NCI-H446 treated with DMSO at 0.1 percent for 48 hours (cell line): ENCODE measurements around the gene PEA15.

Experiments
- DNase-seq: peaks from one replicate; lab custom pipeline; 2025; lab: John Stamatoyannopoulos, UW

PEA15 gene, protein sequence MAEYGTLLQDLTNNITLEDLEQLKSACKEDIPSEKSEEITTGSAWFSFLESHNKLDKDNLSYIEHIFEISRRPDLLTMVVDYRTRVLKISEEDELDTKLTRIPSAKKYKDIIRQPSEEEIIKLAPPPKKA

DNA sequence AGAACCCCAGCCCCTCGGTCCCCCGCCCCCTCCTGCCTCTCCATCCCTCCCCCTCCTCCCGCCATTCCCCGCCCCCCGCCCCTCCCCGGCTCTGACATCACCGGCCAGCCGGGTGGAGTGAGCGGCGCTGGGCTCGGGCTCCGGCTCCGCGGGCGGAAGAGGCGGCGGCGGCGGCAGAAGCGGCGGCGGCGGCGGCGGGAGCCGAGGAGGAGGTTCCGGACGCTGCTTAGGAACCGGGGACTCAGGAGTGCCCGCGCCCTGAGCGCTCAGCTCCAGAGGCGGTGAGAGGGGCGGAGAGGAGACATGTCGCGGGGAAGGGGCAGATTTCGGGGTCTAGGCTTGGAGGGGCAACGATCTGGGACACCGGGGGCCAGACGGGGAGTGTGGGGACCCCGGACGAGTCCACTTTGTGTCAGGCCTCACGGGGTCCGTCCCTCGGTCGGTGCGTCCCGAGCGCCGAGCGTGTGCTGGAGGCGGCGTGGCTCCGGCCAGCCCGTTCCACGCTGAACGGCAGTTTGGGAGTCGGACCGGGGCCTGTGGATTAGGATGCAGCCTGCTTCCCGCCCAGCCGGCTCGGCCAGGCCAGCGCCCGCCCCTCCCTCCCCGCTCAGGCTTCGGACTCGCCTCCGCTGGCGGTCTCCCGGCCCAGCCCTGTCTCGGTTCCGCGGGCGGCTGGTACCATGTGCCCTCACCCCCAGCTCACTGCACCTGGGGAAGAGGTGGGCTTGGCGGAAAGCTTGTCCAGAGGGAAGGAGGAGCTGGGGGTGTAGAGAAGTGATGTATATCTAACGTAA is at the start of gene PEA15:
PEA15 (plus strand) TSS at position 143 of the 794 bp plus-strand sequence. CDS start 6,161 bp downstream, outside the sequence.
- DNase-seq = no peak

DNA sequence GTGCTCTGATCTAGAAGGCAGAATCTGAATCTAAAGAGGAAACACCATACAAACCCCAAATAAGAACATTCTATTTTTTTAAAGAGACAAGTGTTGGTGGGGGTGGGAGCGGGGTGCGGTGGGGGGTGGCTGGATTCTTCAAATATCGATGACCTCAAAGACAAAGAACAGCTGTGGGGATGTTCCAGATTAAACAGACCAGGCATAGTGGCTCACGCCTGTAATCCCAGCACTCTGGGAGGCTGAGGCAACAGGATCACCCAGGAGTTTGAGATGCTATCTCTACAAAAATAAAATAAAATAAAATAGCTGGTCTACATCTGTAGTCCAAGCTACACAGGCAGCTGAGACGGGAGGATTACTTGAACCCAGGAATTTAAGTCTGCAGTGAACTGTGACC is 48.8 kb upstream of the PEA15 start:
- no peak for DNase-seq

DNA sequence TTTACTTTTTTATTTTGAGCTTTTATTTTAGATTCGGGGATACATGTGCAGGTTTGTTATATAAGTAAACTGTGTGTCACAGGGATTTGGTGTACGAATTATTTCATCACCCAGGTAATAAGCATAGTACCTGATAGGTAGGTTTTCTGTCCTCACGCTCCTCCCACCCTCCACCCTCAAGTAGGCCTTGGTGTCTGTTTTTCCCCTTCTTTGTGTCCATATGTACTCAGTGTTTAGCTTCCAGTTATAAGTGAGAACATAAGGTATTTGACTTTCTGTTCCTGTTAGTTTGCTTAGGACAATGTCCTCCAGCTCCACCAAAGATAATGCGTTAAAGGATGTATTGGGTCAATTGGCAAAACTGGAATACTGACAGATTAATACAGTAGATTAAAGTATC is 48.0 kb upstream of the PEA15 start:
- no peak for DNase-seq

DNA sequence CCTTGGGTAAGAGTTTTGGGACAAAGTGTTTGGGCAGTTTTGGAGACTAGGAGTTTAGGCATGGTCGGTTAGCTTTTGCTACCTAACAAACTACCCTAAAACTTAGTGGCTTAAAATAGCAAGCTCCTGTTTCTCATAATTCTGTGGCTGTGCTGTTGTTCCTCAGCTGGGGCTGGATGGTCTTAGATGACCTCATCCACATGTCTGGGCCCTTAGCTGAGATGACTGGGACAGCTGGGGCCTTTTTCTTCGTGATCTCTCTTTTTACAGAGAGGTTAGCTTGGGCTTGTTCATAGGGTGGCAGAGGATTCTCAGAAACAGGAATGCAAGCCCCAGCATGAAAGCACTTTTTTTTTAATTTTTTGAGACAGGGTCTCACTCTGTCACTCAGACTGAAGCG is 47.2 kb upstream of the PEA15 start:
- no peak for DNase-seq

DNA sequence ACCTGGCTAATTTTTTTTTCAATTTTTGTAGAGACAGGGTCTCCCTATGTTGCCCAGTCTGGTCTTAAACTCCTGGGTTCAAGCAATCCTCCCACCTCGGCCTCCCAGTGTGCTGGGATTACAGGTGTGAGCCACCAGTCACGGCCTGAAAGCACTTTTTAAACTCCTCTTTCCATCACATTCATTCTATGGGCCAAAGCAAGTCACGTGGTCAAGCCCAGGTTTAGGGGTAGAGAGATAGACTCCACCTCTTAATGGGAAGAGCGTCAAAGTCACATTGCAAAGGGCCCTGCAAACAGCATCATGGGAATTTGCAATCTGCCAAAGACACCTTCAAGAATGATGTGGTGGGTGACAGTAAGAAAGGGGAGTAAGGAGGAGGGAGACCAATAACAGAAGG is 46.6 kb upstream of the PEA15 start:
- no peak for DNase-seq

DNA sequence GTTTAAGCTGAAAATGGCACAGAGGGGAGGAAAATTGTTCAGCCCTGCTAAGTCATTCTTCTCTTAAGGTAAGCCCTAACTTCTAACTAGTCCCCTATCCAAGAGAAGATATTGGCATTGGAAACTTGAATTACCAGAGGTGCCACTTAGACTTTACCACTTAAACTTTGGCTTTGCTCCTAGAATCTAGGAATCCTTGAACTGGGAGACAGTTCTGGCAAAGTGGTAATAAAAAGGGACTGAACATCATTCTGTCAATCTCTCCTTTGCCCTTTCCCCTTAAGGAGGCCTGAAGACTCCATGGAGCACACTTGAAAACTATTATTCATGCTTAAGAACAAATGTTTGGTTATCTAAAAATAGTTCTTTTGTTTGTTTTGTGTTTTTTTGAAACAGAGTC is 45.3 kb upstream of the PEA15 start:
- no peak for DNase-seq

DNA sequence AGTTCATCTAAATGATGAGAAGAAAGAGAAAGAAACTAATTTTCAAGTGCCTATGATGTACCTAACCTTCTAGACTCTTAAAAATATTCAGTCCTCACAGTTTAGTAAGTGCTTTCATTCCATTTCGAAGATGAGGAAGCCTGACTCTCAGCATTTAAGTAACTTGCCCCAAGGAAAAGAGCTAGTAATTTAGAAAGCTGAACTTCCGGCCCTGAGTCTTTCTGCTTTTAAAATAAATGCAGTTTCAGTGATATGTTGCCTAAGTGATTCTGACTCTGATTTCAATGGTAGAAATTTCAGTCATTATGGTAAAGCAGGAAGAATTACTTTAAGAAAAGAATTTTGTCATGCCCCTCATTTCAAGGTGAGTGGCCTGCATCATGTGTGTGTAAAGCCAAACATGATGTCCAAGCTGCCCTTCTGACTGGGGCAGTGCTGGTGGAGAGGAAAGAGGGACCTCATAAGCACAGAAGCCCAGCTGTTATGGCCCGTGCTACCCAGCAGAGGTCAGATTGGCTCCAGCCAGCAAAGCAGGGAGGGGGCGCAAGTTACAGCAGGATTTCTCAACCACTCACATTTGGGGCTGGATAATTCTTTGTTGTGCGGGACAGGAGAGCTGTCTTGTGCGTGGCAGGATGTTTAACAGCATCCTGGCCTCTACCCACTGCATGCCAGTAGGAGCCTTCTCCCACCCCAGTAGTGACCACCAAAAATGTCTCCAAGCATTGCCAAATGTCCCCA is 43.0 kb upstream of the PEA15 start:
- DNase-seq = no peak

DNA sequence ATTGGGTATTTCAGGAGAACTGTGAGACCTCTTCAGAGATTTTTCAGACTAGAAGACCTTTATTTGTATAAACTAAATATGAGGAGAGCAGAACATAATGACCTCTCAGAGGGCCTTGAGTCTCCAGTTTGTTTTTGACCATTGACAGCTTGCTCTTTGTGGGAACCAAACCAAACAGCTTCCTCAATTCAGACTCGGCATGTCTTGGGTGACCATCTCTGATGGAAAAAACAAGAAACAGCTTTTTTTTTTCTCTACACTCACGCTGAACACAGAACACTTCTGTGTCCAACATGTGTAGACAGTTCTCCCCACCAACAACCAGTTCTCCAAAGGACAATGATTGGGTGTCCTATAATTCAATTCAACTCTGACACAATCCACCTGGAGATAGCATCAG is 42.3 kb upstream of the PEA15 start:
- DNase-seq = no peak

DNA sequence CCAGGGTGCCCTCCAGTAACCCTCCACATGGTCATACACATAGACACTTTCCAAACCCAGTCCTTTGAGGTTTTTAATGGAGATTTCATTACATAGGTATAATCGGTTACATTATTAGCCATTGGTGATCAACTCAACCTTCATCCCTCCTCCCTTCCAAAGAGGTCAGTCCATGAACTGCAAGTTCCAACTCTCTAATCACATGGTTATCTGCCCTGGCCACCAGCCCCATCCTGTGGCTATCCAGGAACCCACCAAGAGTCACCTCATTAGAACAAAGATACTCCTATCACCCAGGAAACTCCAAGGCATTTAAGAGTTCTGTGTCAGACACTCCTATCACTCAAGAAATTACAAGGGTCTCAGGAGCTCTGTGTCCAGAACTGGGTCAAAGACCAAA is 41.6 kb upstream of the PEA15 start:
- no peak for DNase-seq

DNA sequence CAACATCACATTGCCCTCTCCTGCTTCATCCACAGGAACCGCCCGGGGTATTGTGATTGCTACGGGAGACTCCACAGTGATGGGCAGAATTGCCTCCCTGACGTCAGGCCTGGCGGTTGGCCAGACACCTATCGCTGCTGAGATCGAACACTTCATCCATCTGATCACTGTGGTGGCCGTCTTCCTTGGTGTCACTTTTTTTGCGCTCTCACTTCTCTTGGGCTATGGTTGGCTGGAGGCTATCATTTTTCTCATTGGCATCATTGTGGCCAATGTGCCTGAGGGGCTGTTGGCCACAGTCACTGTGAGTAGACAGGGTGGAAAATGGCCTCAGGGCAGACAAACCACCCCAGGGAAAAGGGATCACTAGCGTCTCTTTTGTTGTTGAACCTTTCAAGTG is 41.1 kb upstream of the PEA15 start:
- DNase-seq = no peak

DNA sequence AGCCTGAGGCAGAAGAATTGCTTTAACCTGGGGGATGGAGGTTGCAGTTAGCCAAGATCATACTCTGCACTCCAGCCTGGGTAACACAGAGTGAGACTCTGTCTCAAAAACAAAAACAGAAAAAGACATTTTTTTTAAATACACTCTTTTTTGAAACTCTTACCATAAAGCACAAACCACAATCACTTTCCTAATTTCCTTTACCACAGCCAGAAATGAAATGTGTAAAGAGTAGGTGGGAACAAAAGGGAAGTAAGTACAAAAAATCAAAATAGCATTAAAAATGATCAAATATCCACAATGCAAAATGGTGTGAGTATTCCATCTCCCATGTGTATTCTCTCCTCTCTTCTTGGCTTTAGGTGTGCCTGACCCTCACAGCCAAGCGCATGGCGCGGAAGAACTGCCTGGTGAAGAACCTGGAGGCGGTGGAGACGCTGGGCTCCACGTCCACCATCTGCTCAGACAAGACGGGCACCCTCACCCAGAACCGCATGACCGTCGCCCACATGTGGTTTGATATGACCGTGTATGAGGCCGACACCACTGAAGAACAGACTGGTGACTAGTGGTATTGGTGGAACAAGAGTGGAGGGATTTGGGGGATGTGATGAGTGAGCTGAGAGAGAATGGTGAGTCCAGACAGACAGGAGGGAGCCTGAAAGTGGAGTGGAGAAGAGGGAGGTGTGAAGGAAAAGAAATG is 38.9 kb upstream of the PEA15 start:
- no peak for DNase-seq

DNA sequence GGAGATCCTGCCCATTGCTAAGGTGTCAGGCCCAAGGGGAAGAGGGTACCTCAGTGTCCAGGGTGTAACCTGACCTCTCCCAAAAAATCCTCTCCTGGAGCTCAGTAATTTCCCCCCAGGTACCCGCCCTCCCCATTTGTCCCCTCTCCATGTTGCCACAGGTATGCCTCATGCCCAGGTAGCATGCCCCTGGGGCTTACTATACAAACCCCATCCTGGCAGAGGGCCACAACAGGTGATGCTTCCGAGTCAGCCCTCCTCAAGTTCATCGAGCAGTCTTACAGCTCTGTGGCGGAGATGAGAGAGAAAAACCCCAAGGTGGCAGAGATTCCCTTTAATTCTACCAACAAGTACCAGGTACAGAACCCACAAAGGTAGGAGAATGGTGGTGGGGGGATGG is 38.1 kb upstream of the PEA15 start:
- no peak for DNase-seq

DNA sequence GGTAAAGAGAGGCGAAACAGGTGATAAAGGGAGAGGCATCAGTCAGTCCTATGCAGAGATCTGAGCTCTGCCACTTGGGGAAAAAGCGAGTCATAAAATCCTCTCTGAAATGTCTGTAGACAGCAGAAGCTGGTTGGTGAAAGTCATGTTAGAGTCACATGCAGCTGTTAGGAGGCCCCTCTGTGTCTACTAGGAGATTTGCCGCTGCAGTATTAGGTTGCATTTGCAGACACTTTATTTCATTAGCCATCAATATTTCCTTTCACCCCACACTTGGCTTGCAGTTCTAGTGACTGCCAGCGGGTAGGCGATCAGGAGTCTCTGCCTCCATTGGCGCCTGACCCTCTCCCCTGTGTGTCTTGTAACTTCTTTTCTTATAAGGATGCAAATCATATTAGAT is 37.6 kb upstream of the PEA15 start:
- DNase-seq = no peak

DNA sequence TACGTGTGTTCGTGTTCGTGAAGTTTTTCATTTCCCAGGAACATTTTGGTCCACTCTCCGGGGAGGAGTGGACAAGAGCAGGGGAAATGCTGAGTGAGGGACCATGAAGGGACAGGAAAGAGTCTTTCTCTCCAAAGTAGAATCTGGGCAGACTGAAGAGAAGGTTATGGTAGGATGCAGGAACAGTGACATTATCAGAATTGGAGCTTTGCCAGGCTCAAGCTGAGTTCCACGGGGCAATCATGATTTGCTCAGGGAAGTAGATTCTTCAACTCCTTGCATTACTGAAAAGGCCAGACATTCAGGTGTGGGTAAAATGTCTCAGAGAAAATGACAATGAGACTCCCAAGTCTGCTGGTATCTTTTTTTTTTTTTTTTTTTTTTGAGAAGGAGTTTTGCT is 37.2 kb upstream of the PEA15 start:
- DNase-seq = no peak

DNA sequence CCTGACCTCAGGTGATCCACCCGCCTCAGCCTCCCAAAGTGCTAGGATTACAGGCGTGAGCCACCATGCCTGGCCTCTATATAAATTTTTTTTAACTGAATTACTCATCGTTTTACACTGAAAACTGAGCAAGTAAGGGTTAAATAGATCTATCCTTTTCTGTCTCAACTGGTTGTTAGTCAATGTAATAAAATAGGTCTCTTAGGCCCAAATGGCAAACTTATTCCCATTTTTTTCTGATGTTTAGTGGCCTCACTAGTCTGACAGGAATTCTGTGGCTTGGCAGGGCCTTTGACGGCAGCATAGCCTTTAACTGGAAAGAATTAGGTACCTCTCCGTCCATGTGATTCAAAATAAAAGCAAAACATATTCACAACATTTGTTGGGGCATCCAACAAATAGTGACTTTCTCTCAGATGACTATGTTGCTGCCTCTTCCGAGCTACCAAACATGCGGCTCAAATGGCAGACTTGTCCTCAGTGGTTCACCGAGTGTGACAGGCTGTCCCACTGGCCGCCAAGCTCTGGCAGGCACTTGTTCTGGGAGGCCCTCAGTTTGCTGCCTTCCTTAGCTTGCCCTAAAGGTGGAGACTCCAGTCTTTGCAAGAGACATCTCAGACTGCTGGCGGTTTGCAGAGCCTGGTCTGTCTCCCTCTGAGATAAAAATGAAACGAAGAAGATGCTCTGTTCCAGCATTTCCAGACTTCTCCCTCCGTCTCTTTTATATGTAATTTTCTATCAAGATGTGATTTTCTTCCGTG is 36.4 kb upstream of the PEA15 start:
- DNase-seq = no peak

DNA sequence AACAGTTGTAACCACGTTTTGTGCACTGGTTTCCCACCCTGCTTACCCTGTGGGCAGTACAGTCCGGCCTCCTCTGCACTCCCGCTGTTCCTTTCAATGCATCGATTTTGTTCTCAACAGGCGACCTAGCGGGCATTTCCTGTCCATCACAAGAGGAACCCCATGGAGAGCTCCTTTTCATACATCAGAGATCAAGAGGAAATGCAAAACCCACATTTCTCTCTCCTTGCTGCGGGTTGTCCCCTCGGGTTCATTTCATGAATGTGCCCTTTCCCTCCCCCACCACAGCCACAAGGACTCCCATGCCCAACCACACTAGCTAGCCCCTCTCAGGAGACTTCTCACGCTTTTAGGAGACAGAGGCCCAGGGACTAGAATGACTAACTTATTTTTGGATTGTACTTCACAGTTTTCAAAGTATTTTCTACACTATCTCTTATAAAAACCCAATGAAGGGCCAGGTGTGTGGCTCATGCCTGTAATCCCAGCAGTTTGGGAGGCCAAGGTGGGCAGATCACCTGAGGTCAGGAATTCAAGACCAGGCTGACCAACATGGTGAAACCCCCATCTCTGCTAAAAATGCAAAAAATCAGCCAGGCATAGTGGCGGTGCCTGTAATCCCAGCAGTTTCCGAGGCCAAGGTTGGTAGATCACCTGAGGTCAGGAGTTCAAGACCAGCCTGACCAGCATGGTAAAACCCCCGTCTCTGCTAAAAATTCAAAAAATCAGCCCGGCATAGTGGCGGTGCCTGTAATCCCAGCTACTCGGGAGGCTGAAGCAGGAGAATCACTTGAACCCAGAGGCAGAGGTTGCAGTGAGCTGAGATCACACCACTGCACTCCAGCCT is 35.4 kb upstream of the PEA15 start:
- DNase-seq = no peak

DNA sequence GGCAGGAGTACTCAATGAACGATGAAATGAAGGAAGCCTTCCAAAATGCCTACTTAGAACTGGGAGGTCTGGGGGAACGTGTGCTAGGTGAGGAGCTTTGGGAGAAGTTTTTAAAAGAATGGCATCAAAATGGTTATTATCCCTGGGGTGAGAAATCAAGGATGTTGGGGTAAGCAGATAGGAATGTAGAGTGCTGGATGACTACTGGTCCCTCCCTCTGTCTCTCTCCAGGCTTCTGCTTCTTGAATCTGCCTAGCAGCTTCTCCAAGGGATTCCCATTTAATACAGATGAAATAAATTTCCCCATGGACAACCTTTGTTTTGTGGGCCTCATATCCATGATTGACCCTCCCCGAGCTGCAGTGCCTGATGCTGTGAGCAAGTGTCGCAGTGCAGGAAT is 33.8 kb upstream of the PEA15 start:
- no peak for DNase-seq

DNA sequence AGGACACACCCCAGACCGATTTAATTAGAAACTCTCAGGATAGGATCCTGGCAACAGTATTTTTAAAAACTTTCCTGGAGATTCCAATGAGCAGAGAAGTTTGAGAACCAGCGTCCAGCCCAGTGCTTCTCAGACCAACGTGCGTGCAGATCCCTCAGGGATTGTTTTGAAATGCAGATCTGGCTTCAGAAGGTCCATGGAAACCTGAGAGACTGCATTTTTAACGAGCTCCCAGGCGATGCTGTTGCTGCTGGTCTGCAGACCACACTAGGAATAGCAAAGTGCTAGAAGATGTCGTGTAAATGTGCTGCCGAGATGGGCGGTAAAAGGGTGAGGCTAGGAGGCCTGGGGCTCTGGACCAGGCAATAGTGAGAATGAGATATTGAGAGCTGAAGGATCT is 33.2 kb upstream of the PEA15 start:
- DNase-seq = no peak

DNA sequence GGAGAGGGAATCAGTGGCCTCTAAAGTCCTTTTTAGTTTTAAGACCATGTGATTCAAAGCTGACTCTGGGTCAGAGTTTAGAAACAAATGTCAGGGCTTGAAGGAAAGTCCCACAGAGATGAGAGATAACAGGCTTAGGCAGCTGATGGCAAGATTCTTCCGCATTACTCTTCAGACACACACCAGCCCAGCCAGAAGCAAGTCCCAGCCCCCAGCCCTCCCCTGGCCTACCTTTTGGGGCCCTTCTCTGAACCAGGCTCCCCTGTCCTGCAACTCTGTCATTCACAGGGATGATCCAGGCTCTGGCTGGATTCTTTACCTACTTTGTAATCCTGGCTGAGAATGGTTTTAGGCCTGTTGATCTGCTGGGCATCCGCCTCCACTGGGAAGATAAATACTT is 28.0 kb upstream of the PEA15 start:
- no peak for DNase-seq

DNA sequence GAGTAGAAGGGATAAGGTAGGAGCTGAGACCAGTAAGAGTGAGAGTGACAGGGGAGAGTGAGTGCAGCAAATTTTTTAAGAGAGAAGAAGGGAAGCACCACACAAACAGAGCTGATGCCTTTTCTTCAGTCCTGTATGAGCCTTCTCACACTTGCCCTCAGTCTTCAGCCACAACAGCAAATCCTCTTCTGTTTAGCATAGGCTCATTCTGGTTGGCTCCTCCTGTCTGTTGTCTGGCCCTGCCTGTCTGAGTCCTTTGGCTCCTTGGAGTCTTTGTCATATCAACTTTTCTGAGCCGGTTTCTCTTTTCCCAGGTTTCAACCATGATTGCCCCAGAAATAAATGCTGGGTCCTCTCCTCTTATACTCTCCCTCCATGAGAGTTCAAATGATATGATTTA is 27.5 kb upstream of the PEA15 start:
- no peak for DNase-seq

DNA sequence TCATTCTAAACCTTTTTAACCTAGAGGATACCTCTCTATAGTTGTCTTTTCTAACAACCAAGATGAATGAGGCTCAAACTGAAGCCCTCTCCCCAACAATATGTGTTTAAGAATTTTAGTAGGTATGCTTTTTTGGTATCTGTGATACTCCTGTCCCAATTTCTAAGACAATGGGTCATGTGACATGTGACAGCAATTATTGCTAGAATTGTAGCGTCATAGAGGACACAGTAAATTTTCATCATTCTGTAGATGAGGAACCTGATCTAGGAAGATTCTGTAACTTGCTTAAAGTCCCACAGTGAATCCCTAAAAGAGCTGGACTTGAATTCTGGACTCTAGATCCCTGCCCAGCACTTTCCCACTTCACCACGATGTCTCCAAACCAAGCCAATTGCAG is 26.5 kb upstream of the PEA15 start:
- DNase-seq = no peak
